Choroid plexus epithelial cell (primary cell): ENCODE measurements around the gene SERPINA10.

Experiments
- DNase-seq: peaks from one replicate; pipeline ENCODE4 v3.0.0-alpha.2; 2010; ENCODE audit warnings: low read depth
- H3K4me3 ChIP-seq: 2 replicates; pipeline ENCODE4 v1.5.1; 2011; ENCODE audit warnings: low read depth, mild to moderate bottlenecking, control low read depth, low read length, moderate library complexity
- TF ChIP-seq, protein P1 (sequence below): conservative IDR thresholded peaks from 2 replicates; pipeline ENCODE4 v1.5.1; 2011; ENCODE audit warnings: low read depth, mild to moderate bottlenecking, control low read depth, inconsistent platforms, low read length, moderate library complexity

Gene SERPINA10

DNA sequence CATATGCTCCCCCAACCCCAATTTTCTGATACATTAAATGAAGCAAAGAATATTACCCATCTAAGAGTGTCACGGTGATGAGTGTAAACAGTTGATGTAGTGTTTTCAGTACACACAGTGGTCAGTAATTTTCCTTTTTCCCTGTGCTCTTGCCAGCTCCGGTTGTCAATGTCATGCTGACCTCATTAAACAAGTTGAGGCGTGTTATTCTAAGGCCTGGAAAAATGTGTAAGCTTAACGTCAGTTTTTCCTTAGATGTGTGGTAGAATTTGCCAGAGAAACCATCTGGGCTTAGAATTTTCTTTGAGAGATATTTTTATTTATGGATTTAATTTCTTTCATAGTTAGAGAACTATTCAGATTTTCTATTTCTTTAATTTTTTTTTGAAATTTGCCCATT lies 41.8 kb upstream of the SERPINA10 start:
- no peak overlapping the region for H3K4me3 ChIP-seq
- TF ChIP-seq, protein P1, sequence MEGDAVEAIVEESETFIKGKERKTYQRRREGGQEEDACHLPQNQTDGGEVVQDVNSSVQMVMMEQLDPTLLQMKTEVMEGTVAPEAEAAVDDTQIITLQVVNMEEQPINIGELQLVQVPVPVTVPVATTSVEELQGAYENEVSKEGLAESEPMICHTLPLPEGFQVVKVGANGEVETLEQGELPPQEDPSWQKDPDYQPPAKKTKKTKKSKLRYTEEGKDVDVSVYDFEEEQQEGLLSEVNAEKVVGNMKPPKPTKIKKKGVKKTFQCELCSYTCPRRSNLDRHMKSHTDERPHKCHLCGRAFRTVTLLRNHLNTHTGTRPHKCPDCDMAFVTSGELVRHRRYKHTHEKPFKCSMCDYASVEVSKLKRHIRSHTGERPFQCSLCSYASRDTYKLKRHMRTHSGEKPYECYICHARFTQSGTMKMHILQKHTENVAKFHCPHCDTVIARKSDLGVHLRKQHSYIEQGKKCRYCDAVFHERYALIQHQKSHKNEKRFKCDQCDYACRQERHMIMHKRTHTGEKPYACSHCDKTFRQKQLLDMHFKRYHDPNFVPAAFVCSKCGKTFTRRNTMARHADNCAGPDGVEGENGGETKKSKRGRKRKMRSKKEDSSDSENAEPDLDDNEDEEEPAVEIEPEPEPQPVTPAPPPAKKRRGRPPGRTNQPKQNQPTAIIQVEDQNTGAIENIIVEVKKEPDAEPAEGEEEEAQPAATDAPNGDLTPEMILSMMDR, result no peak
- peak; percentile 36 for DNase-seq

DNA sequence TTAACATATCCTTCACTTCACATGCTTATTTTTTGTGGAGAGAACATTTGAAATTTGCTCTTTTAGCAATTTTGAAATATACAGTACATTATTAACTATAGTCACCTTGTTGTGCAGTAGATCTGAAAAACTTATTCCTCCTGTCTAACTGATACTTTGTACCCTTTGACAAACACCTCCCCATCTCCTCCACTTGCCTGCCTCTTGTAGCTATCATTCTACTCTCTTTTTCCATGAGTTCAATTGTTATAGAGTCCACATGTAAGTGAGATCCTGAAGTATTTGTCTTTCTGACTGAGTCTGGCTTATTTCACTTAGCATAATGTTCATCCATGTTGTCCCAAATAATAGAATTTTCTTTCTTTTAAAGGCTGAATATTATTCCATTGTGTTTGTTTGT lies 39.5 kb upstream of the SERPINA10 start:
- DNase-seq, result no peak
- H3K4me3 ChIP-seq, result no peak overlapping the region
- TF ChIP-seq, protein P1, result no peak

DNA sequence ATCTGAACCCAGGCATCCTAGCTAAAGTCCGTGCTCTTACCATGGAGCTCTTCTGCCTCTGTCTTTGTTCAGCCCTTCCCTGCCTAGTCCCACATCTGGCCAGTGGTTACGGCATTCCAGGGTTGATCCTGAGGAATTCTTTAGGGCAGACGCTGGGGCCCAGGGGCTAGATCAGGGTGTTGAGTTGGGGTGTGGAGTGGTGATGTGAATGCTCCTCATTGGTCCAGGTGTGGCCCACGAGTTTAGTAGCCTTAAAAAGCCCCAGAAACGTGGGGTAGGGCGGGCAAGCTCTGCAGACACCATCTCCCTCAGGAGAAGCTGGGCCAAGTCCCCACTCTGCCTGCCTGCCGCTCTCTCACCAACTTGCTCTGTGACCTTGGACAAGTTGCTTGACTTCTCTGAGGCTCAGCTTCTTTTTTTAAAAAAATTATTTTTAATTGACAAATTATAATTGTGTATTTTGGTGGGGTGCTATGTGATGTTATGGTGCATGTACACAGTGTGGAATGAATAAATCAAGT lies 39.1 kb upstream of the SERPINA10 start:
- TF ChIP-seq, protein P1, result no peak
- DNase-seq, result no peak
- no peak overlapping the region for H3K4me3 ChIP-seq

DNA sequence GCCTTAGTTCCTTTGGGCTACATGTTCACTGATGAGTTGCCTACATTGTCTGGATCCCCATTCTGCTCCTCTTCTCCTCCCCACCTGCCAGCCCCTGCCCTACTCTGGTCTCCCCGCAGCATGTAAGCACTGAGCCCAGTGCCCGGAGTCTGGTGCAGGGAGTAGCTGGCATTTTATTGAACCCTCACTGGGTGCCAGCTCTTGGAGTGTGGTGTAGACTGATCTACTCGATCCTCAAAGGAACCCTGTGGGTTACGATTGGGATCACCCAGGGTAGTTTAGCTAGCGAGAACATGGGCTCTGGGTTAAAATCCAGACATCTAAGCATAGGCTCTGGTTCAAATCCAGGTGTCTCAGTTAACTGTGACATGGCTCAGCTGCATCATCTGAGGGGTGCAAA lies 38.4 kb upstream of the SERPINA10 start:
- TF ChIP-seq, protein P1, result no peak
- no peak overlapping the region for H3K4me3 ChIP-seq
- DNase-seq, result no peak

DNA sequence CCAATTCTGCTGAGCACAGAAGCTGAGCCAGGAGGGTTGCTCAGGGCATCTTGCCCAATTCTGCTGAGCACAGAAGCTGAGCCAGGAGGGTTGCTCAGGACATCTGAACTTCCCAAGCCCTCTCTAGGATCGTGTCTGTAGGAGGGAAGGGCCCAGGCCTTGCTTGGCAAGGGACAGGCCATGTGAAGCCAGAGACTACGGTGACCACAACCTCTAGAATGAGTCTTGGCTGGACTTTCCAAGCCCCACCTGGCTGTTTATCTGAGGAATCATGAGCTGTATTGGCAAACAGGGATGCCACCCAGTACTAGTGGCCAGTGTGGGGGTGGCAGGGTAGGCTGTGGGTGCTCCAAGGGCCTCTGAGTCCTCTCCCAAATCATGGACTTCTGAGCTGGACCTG lies 37.8 kb upstream of the SERPINA10 start:
- H3K4me3 ChIP-seq, result no peak overlapping the region
- TF ChIP-seq, protein P1, result no peak
- DNase-seq, result no peak

DNA sequence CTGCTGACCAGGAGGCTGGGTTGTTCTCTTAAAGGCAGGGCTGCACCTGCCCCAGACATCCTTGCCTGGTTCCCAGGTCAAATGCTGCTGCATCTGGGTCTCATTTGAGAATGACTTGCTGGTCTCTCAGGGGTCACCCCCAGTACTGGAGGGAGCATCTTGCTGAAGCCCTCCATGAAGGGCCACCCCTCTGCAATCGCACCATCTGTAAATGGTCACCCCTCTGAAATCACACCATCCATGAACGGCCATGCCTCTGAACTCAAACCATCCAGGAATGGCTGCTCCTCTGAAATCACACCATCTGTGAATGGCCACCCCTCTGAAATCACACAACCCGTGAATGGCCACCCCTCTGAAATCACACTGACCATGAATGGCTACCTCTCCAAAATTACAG lies 37.4 kb upstream of the SERPINA10 start:
- no peak for DNase-seq
- TF ChIP-seq, protein P1, result no peak
- no peak overlapping the region for H3K4me3 ChIP-seq

DNA sequence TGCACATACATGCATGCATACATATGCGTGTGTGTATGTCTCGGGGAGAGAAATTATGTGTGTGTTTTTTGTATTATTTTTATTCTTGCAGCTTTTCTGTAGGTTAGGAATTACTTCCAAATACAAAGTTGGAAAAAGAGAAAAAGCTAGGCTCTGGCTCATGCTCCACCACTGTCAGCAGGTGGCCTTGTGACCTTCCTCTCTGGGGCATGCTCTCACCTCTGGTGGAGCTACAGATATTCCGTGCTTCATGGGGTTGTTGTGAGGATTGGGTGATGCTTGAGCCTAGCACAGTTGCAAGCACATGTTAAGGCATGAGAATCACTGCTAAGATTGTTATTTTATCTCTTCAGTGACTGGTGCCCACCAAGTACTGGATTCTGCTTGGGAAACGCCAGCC lies 36.8 kb upstream of the SERPINA10 start:
- DNase-seq, result no peak
- H3K4me3 ChIP-seq, result no peak overlapping the region
- TF ChIP-seq, protein P1, result no peak
